Measurements from ENCODE around the gene AQP6.

The AQP6 gene

DNA sequence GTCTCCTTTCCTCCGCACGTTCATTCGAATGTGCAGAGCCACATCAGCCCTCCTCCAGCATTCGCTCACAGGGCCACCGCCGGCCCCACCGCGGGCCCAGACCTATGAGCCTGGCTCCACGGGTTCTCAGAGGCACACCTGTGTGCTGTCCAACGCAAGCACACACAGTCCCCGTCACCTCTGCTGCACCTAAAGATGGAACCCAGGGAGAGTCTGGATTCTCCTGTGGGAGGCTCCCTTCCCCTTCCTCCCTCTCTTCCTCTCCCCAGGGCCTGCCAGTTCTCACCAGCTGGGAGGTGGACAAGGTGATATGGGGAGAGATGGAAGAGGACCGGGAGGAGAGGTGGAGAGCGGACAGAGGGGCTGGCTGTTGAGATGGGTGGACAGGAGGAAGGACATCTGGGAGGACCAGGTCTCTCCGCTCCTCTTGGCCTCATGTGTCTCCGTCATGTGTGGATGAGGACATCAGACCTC, 4.9 kb upstream of the AQP6 start:
- FAIRE-seq: no peak

DNA sequence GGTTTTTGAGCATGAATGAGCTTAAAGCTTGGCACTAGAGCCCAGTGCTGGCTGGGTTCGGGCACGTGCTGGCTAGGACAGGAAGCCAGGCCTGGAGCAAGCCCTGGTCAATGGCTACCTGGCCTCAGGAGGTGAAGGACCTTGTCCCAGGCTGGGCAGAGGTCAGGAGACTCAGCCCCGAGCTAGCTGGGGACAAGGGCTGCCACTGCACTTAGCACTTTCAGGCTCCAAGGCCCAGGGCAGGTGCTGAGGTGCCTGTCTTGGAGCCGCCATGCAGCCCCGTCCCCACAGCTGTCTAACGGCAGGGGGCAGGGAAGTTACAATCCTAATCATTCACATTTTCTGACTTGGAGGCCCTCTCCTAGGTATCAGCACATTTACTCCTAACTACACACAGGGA, 4.3 kb upstream of the AQP6 start:
- FAIRE-seq (no peak), DNase-seq (ENCODE audit: extremely low spot score, insufficient read length, low read depth) (no peak)

More for the DNA sequence above, 4.9 kb upstream of the AQP6 start:
- DNase-seq (ENCODE audit: extremely low spot score, insufficient read length, low read depth): no peak

DNA sequence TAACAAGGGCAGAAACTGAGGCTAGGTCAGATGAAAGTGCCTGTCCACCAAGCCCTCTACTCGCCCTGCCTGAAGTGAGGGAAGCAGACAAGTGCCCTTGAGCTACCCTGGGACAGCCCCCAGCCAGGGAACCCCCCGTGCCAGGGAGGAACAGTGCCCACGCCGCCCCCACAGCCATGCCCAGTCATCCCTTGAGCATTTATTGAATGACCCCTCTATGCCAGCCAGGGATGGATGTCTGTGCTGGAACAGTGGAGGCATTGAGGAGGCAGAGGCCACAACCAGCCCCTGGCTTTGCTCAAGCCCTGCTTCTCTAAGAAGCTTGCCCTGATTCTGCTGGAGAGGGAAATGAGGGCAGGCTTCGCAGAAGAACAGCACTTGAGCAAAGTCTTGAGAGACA, 3.7 kb upstream of the AQP6 start:
- DNase-seq (ENCODE audit: extremely low spot score, insufficient read length, low read depth) (no peak), FAIRE-seq (no peak)

DNA sequence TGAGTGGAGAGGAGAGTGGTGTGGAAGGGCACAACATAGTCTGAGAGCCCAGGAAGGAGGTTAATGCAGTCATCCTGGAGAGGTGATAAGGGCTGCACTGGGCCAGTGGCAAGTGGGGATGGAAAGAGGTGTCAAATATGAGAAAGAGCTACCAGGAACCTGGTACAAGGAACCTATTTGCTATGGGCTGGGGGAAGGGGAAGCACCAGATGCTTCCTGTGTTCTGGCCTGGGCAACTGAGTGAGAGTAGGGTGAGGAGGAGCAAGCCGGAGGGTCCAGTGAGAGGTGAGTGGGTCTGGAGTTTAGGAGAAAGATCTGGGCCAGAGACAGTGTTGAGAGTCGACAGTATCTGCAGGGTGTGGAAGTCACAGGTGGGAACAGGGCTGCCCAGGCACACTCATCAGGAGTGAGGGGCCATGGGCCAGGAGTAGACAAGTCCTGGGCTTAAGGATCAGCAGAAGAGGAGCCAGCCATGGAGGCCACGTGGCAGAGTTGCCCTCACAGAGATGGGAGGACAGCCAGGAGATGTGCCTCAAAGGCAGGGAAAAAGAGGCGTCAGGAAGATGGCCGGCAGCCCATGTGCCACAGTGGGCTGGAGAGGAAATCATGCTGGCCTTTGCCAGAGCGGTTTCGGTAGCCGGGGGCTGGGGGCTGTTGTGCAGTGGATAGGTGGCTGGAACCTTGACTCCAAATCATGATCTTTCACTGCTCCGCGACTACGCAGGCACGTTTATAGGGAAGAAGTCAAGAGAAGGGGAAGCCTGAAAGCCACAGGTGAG, 2.9 kb upstream of the AQP6 start:
- FAIRE-seq (no peak), DNase-seq (ENCODE audit: extremely low spot score, insufficient read length, low read depth) (no peak)

DNA sequence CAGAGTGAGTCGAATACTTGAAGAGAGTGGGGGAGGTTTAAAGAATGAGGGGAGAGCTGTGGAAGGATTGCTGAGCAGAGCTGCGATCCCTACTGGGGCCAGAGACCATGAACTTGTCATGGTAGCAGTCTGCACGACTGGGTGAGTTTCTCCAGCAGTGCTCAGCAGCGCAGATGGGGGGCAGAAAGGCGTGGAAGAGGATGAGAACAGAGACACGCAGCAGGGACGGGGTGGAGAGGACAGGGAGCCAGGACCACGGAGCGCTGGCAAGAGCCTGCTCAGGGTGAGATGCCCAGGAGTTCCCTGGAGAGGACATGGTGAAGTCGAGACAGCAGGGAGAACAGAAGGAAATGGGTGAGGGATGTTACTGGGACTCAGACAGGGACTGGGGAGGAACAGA, 2.1 kb upstream of the AQP6 start:
- no peak for FAIRE-seq
- DNase-seq (ENCODE audit: extremely low spot score, insufficient read length, low read depth): no peak

DNA sequence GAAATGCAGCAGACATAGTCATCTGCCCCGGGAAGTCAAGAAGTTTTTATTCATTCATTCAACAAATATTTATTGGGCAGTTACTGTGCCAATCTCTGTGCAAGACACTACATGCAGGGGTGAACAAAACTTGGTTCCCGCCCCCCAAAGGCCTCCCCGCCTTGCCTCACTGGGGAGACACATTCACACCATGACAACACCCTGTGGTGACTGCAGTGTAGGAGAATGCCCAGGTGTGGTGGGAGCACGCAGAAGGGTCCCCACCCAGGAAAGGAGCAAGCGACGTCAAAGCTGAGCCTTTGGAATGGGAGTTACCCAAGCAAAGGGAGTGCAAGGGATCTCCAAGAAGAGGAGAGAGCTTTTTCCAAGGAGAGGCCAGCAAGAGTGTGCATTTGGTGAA, 1.6 kb upstream of the AQP6 start:
- FAIRE-seq: no peak
- DNase-seq (ENCODE audit: extremely low spot score, insufficient read length, low read depth): no peak

DNA sequence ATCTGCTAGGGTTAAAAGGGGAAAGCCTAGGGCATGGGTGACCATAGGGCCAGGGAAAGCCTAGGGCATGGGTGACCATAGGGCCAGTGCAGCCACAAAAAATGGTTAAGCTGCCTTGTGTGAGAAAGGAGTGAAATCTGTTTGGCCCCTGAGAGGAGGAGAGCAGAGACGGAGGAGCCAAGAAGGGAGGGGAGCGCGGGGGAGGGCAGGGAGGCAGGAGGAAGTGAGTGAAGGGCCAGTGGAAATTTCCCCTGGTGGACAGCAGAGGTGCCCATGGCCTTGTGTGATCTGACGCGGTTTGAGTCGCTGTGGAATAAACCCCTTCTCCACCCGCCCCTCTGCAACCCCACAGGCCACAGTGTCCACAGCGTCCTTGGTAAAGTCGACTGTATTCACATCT, 618 bp upstream of the AQP6 start:
- DNase-seq (ENCODE audit: extremely low spot score, insufficient read length, low read depth) (no peak), FAIRE-seq (no peak)

DNA sequence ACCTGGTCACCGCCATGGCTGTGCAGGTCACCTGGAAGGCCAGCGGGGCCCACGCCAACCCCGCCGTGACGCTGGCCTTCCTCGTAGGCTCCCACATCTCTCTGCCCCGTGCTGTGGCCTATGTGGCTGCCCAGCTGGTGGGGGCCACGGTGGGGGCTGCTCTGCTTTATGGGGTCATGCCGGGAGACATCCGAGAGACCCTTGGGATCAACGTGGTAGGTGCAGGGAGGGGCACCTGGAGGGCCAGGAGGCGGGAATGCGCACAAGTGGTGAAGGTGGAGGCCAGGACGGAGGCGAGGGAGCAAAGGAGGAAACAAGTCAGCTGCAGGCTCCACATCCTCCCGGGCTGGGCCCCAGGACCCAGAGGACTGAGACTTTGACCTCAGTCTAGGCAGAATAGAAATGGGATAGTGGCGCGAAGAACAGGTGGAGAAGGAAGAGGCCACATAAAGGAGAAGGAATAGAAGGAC, 649 bp downstream of the AQP6 start:
- no peak for FAIRE-seq

DNA sequence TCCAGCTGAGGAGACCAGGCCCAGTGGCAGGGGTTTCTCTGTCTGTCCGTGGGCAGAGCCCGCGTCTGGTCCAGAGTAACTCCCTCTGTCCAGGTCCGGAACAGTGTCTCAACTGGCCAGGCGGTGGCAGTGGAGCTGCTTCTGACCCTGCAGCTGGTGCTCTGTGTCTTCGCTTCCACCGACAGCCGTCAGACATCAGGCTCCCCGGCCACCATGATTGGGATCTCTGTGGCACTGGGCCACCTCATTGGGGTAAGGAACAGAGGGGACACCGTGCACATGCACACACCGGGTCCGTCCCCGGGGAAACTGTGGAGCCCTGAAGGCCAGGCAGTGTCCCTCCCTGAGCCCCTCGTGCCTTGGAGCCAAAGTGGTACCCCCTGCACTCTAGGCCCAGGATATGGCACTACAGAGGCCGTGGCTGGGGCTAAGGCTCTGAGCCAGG, 1.5 kb downstream of the AQP6 start:
- FAIRE-seq (no peak), DNase-seq (ENCODE audit: extremely low spot score, insufficient read length, low read depth) (no peak)

More for the DNA sequence above, 649 bp downstream of the AQP6 start:
- DNase-seq (ENCODE audit: extremely low spot score, insufficient read length, low read depth): no peak

DNA sequence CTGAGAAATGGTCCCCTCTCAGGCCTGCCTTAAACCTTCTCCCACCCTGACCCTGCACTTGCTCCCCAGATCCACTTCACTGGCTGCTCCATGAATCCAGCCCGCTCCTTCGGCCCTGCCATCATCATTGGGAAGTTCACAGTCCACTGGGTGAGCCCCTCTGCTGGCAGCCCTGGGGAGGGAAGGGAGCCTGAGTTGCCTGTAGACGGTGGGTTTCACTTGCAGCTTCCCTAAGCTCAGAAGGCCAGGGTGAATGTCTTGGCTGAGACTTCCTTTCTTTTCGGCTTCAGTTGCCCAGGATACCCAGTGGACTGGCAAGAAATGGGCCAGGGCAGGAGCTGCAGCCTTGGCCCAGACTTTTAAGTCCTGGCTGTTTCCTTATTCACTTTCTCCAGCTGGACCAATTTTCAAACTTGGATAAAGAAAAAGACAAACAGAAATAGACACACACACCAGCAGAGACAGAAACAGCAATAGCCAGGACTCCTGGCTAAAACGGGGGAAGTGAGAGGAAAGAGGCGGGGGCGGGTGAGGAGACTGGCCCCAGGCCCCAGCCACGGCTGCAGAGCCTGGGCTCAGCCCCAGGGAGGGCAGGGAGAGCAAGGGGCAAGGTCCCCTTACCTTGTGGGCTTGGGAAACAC, 2.0 kb downstream of the AQP6 start:
- FAIRE-seq (no peak), DNase-seq (ENCODE audit: extremely low spot score, insufficient read length, low read depth) (no peak)

DNA sequence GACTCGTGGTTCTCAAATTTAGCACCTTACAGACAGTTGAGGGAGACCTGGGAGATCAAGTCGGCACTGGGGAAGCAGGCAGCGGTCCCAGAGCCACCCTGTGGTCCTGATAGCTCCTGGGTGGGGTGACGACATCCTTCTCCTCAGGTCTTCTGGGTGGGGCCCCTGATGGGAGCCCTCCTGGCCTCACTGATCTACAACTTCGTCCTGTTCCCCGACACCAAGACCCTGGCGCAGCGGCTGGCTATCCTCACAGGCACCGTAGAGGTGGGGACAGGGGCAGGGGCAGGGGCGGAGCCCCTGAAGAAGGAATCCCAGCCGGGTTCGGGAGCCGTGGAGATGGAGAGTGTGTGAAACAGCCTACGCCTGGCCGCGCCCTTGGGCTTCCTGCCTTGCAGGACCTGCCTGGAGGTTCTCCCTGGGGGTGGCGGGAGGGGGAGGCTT, 2.6 kb downstream of the AQP6 start:
- FAIRE-seq: no peak
- DNase-seq (ENCODE audit: extremely low spot score, insufficient read length, low read depth): no peak

DNA sequence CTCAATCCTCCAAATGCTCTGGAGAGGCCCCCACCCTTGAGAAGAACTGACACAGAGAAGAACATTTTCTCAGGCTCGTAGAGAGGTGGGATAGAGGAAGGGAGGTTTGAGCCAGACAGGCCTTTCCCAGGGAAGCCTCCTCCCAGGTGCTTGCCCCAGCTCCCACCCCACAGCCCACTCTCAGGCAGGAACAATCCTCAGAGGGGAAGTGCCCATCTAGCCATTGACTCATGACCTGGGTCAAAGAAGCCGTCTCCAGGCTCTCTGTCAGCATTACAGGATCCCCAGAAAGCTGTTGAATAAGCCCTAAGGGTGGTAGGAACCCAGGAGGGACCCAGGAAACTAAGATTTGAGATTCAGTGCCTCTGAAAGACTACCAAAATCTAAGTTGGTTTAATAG, 3.8 kb downstream of the AQP6 start:
- FAIRE-seq (no peak), DNase-seq (ENCODE audit: extremely low spot score, insufficient read length, low read depth) (no peak)

DNA sequence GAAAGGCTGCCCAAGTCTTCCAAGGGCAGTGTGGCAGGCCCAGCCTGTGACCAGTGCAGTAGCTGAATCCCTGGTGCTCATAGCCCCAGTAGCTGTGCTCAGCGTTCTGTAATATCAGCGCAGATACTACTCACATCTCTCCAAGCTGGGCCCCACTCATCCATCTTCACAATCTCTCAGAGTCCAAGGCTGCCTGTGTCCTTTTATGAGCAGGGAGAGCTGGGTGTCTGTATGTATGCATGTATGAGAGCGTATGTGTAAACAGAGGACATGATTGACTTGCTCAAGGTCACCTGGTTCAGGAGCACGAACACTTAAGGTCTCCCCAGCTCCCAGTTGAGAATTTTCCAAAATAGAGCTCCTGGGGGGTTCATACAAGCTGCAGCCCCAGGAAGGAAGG, 5.4 kb downstream of the AQP6 start:
- DNase-seq (ENCODE audit: extremely low spot score, insufficient read length, low read depth) (no peak), FAIRE-seq (no peak)

DNA sequence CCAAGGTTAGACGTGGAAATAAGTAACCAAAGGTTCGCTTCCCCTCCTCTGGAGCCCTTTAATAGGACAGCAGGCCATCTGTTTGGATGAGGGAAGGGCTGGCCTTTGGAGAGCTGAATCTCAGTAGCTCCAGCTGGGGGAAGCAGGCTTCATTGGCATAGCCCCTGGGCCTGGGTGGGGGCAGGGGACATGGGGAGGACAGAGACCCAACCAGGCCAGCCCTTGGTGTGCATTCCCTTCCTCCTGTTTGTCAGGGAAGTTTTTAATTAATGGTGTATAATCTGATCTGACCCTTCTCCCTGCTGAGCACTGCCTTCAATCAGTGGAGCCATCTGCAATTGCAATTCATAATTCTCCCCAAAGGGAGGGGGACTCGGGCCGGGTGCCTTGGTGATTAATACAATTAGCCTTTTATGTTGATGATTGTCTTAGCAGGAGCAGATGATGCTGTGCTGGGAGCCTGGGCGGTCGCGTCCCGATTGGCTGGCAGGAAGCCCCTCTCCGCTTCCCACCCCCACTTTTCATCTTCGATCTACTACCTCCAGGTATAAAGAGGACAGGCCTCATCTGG, 6.4 kb downstream of the AQP6 start:
- DNase-seq (ENCODE audit: extremely low spot score, insufficient read length, low read depth): no peak
- no peak for FAIRE-seq

DNA sequence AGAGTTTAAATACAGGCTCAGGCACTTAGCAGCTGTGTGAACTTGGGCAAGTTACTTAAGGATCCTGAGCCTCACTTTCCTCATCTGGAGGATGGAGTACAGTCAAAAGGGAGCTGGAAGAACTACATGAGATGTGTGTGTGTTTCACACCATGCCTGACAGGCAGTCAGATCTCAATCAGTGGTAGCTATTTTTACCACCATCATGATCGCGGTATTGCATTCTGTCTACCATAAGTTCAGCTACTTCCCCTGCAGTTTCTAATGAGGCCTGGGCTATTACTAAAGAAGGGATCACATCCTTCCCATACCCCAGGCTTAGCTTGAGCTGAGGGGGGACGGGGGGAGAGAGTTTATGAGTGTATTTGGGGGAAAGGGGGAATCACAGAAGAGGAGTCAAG, 7.0 kb downstream of the AQP6 start:
- FAIRE-seq (no peak), DNase-seq (ENCODE audit: extremely low spot score, insufficient read length, low read depth) (no peak)

DNA sequence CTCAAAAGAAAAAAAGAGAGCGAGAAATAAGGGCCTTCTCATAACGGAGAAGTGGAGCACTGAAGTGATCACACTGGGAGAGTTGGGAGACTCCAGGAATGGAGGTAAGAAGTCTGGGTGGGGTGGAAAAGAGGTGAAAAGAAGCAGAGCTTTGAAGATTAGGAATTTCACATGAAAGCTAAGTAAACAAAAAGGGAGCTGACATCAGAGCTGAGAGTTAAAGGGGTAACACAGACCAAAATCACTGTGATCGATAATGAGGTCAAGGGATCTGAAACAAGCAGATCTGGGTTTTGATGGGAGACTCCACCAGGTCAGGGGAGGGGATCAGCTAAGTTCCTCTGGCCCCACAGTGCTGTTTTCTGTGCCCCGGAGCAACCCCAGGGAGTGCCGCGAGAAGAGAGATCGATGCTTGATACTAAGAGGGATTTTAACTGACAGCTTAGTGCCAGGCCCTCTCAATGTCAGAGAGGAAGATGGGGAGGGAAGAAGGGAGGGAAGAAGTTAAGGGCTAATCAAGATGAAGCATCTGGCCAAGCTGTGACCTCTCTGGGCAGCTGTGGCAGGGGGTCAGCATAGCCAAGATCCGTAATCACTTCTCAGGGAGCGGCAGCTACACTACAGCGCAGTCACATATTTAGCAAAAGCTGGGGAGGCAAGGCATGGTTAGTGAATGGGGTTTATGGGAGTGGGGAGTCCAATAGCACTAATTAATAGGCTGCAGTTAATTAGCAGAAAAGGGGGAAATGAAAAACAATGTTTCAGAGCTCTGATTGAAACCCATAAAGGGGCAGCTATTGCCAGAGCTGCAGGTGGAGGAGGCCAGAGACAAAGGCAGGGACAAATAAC, 8.0 kb downstream of the AQP6 start:
- FAIRE-seq: no peak
- no peak for DNase-seq (ENCODE audit: extremely low spot score, insufficient read length, low read depth)

DNA sequence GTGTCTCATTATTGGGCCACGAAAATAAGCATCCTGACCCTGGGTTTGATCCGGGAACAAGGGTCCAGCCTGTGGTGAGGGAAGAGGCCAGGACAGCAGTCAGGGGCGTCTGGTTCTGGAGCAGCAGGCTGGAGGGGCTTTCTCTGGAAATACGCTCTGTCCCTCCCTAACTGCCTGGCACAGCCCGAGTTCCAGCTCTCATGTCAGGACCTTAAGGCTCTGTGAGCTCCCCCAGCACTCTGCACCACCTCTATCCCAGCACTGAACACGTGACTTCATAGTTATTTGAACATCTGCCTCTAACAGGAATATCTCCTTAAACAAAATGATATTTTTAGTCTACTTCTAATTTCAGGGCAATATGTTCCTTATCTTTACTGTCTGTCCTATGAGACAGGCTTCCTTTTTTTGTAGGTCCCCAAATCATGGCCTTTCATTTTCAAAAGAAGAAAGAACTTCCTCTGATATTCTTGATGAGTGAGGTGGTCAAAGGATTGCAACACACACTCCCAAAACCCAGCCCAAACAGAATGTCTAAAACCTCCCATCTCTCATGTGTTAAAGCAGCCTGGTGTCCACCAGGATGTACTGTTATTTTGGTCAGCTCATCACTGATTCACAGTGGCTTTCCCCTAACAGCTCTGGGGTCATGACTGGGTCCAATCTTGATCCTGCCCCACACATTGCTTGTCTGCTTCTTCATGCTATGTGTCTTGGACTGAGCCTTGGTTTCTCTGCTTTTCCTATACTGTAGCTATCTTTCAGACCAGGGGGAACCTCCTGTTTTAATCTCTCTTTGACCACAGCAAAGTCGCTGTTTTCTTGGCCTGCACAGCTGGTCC, 9.7 kb downstream of the AQP6 start:
- DNase-seq (ENCODE audit: extremely low spot score, insufficient read length, low read depth): no peak
- no peak for FAIRE-seq

DNA sequence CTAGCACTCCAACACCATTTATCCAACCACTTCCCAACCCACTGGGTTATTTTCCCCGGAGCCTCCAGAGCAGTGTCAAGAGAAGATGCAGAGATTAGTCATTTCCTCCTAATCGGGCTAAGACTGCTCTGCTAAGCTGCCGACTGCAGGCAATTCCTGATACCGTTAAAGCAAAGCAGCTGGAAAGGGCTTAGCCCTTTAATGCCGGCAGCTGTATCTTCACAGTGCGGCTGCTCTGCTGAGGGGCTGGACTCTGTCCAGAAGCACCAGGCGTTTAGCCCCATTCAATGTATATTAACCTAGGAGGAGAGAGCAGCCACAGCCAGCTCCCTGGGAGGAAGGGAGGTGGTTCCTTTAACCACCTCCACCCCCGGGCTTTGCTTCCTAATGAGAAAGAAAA, 11.1 kb downstream of the AQP6 start:
- FAIRE-seq (no peak), DNase-seq (ENCODE audit: extremely low spot score, insufficient read length, low read depth) (no peak)
